Breast epithelium (tissue), 3 donors: Measurements from ENCODE around the gene PHKB.

Experiments used
- CTCF ChIP-seq, 3 donors: fragments of 450-650 bp; IDR thresholded peaks; one replicate each; pipeline ENCODE4 v1.5.1; 2016 to 2017; ENCODE audit warnings: antibody characterized with exemption in 3 of 3, mild to moderate bottlenecking in 3 of 3, moderate library complexity in 3 of 3
- POLR2A ChIP-seq: fragments of 450-650 bp; IDR thresholded peaks from one replicate; pipeline ENCODE4 v1.6.1; 2016; ENCODE audit warnings: antibody characterized with exemption, mild to moderate bottlenecking, moderate library complexity
- POLR2AphosphoS5 ChIP-seq, 3 donors: sonication (generic); formaldehyde crosslinking; IDR thresholded peaks; one replicate each; pipeline ENCODE4 v1.6.1; 2017; ENCODE audit warnings: antibody characterized with exemption in 3 of 3

- TF ChIP-seq POLR2A: no peak
- TF ChIP-seq CTCF (IDR thresholded peaks at IDR 0.05): no peak
- no peak for TF ChIP-seq POLR2AphosphoS5 (IDR thresholded peaks at IDR 0.05)
These were observed 271.5 kb downstream of the PHKB start for GRCh38 chr16:47732523-47733111.
